HG03460 (cell line): ENCODE results near the gene SLC6A20.

ENCODE experiments used
- ATAC-seq: cut with Tn5 transposase; IDR thresholded peaks from one replicate; pipeline ENCODE4 v1.9.1; 2021; ENCODE audit not compliant: unreplicated experiment

Gene SLC6A20

DNA sequence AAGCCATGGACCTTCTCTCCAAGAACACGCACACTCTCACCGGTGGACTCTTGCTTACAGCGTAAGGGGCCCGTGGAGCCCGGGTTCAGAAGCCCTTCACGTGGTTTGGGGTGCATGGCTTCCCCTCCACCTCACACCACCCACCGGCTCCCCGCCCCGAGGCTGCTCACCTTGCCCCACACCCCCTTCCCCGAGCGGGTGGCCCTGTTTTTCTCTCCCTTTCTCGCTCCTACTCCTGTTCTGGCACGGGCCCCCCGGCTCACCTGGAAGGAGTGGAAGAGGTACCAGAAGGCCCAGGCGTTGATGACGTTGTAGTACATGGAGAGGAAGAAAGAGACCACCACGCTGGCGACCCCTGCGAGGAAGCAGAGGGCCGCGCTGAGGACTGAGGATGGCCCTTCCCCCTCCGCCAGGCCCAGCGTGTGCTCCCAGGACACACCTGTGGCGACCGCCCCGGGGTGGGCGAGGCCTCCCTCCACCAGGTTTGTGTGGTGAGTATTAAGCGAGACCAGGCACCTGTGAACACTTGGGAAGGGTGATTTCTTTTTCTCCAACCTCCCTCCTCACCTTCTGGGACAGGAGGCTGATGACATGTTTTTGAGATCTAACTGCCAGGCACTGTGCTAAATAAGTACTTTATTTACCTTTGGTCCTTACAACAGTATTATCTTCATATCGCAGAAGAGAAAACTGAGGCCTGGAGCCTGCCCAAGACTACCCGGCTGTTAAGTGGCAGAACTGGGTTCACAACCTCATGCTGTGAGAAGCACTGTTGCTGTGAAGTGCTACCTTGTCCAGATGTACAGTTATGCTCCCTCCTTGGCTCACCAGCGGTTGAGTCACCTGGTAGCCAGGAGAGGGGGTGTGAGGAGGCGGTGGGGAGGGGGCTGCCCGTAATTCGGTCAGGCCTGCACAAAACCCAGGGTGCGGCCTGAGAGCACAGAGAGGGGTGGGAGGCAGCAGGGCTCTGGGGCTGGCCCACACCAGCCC lies 16.3 kb downstream of the SLC6A20 start:
- ATAC-seq, result no peak

DNA sequence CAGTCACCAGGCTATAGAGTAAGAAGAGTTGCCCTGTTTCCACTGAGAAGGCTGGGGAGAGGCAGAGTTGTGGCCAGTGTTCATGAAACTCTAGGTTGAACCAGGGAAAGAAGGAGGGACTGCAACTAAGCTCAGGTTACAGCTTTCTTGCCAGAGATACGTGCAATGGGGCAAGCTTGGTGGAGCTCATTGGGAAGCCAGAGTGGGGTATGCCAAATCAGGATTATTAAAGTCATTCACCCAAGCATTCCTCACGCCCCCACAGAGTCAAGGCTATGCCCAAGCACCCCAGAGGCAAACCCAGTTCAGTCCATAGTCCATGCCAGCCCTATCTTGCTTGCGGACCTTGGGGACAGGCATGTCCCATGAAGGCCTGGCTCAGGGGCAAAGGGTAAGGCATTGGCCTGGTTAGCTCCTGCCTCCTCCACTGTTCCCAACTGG lies 17.6 kb downstream of the SLC6A20 start:
- ATAC-seq, result no peak

DNA sequence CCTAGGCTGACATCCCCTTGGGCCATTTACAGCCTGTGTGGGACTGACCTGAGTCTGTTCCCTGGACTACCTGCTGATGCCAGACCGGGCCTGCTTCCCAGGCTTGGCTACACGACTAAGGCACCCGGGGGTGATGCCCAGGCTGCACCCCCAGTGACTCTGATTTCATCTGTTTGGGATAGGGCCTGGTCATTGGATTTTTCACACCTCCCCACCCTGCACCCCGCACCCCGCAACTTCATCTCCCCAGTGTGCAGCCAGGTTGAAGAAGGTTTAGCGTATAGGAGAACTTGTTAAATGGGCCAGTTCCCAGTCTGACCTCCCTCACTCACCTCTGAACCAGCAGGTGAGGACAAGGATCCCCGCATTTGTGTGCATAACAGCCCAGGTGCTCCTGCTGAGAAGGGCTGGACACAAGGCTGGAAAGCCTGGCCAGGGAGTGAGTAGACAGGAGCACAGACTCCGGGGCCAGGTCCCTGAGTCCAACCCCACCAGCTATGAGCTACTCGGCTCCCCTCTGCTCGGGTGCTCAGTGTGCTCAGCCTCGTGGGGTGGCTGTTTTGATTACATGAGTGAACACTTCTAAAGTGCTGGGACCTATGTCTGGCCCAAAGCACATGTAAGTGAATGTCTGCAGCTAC lies 18.5 kb downstream of the SLC6A20 start:
- ATAC-seq, result no peak

DNA sequence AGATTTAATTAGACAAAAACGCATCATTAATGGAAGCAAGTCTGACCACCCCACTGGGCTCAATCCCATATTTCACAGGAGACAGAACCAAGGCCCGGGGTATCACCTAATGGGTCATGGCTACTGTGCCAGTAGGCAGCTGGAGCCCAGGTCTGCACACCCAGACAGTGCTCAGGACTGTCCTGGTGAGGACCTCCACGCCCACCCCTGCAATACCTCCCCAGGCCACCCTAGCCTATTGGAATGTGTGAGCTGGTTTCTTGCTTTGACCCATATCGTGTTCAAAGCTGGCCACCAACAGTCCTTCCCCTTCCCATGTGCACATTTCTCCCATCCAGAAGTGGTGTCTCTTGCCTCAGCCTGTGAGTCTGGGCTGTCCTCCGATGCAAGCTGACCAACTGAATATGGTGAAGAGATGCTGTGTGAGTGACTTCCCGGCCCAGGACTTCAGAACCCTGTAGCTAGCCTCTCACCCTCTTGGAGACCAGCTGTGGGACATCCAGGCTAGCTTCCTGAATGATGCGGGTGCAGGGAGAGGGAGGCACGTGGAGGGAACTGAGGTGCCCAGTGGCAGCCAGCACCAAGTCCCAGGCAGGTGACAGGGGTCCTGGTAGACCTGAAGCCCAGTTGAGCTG lies 19.1 kb downstream of the SLC6A20 start:
- ATAC-seq, result no peak

DNA sequence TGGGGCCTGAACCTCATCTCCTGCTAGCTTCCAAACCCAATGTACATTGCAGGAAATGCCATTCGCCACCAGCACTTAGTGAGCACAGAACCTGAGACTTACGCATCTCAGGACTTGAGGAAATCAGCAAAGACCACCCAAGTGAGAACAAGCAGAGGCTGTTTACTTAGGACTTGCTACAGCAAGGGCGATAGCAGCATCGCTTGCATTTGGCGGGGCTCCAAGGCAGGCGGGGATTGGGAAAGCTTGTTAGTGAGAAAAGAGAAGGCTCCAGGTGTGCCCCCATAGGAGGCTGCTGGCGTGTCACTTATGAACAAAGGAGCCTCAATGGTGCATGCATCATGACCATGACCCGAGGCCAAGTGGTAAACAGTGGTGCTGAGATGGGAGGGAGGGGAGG lies 19.7 kb downstream of the SLC6A20 start:
- no peak for ATAC-seq

DNA sequence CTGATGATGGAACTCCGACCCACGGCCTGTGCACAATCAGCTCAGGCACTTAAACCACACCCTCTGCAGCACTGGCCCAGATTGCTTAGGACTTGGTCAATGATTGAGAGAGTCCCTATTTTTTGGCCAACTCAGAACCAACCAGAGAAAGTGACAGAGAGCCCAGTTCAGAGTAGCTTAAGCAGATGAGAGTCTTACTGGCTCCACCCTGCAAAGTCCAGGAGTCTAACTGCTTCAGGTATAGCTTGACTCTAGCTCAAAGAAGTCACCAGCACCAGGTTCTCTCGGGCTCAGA lies 20.1 kb downstream of the SLC6A20 start:
- no peak for ATAC-seq

DNA sequence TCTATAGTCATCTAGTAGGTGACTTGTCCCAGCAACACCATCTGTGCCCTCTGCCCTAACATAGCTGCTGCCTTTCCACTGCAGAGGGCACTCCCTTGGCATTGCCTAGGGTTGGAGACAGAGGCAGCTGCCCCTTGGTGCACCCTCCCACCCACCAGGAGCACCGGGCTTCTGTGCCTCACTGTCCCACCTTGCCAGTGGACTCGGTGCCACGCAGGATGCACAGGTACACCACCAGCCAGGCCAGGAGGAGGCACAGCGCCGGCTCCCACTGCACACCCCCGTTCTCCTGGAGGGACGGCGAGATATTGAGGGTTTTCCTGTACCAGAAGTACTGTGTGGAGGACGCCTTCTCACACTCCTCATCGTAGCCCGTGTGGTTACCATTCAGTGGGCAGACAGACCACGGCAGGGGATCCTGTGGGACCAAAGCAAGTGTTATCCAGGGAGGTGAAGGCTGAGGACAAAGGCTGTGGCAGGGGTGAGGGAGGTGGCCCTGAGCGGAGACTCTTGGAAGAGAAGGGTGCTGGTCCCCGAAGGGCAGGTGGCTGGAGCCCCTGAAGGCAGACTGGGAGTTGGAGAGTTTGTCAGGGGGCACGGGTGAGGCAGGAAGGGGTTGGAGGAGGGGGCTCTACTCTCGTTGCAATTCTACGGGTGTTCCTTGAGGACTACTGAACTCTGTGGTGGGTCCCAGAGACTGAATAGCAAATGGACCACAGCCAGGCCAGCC lies 20.6 kb downstream of the SLC6A20 start:
- no peak for ATAC-seq

DNA sequence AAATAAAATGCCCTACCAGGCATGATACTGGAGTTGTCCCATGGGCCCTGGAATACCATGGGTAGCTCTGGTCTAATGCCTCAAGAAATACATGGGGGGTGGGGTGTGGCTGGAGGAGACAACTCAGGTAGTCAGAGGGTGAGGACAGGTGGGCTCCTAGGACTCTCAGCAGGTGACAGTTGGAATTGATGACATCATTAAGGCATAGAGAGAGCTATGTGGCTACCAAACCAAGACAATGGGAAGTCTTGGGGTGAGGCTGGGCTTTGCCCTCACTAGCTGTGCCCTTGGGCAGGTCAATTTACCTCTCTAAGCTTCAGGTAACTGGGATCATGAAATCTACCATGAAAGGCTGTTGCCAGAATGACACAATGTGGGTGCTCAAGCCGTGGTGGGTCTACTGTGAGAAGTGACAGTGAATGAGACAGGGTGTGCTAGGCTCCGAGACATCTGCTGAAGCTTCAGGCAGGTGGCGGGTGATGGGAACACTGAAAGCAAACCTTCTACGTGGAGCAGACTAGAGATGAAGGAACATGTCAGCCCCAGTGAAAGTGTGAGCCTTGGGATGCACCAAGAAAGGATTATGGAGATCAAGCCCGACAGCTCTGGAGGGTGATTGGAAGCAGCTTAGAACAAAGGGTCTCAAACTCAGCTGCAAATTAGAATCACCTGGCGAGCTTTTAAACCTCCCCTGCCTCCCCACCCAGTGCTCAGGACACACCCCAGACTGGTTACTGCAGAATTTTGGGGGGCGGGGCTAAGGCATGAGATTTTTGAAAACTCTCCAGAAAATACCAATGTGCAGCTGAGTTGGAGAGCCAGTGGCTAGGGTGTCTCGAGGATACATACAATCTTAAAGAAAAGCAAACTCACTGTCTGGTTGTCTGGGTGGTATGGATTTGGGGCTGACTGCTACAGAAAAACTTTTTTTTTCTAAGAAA lies 21.5 kb downstream of the SLC6A20 start:
- ATAC-seq, result no peak

DNA sequence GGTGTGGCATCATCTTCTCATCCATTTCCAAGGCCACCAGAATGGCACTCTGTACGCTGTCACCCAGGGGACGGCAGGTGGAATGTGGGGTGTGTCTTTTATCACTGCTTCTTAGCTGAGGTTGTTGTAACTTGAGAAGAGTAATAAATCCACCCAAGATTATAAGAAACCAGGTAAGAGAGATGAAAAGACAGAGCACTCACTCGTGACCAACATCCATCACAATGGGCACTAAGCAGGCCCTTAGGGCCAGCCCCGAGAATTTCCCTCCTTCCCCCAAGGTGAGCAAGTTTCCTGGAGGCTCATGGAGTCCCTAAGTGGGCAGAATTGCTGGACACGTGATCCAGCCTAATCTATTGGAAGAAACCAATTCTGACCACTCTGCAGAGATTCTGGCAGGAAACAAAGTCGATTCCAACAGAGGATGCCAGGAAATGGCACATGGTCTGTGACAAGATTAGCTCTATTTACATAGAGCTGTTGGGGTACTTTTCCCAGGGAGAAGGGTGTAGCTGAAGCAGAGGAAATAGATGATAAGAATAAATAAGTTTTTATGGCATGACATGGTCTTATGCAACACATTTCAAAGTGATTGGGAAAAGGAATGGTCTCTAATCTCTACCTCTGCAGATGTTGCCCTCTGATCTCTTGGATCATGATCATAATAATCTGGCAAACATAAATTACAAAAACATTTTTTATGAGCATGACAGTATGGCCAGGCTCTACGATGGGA lies 22.5 kb downstream of the SLC6A20 start:
- ATAC-seq, result no peak

DNA sequence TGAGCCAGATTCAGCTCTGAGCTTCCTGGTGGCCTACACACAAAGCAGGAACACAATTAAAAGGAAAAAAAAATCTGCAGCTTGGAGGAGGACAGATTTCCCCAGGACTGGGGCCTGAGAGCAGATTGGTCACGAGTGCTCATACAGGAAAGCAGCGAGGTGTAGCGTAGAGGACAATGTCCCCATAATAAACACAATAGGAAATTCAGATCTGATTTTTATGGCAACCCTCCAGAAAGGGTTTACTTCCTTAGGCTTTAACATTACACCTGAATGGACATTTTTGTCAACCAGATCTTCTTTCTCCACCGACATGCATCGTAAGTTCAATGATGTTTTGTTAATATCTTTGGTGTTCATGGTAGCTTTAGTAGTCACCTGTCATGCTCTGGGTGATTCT lies 23.3 kb downstream of the SLC6A20 start:
- no peak for ATAC-seq

DNA sequence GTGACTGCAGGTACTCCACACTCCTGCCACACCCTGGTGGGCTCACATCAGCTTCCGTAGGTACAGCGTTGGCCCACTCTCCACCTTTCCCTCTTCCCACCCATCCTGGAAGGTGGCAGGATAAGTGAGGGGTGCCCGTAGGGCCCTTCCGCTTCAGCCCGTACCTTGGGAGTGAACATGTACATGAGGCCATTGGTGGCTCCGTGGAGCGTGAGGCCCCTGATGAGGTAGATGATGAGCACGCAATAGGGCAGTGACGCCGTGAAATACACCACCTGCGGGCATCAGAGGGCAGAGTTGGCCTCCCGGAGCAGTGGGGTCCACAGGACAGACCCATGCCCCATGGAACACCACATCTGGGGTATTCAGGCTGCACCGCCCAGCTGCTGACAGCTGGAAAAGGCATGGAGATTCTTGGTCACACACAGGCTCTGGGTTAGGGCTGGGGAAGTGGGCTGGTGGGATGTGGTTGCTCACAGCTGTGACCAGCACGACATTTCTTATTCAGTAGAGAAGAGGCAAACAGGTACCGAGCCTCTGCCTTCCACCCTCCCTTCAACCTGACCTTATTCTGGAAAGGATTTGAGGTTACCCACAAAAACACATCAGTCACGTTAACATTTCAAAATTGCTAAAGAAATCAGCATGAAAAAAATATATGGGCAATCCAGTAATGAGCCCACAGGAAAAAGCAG lies 23.8 kb downstream of the SLC6A20 start:
- no peak for ATAC-seq

DNA sequence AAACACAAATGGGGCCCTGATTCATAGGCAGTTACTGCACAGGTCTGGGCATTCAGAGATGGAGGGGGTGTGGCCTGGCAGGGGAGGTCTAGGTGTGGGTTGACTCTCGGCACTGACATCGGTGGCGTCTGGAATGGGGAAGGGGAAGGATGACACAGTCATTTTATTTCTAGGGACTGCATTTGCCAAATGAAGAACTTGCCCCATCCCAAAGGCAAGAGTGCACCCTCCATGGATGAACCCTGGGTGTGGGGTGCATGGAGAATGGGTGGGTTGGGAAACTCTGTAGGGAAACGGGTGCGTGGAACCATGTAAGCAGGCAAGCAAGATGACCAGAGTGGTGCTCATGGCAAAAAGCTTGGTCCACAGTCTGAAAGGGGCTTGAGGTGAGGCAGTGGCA lies 24.5 kb downstream of the SLC6A20 start:
- no peak for ATAC-seq

DNA sequence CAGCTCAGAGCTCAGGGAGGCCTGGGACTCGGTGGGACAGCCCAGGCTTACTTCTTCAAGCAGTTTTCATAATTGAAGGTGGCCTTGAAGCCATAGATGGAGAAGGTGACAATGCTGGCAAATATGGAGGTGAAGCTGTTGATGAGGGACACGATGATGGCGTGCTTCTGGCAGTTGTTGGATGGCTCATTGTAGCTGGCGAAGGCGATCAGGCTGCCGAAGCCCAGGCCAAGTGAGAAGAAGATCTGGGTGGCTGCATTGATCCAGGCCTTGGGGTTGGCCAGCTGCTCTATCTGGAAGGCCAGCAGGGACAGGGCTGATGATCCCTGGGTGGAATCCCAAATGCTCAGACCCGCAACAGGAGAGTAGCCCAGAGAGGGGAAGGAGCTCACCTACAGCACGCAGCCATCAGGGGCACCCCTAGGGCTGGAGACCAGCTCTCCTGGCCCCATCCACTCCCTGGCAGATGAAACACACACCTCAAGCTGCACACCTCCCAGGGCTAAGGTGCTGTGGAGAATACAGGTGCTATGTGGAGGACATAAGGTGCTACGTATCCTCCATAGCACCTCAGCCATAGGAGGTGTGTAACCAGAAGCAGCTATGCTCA lies 25.1 kb downstream of the SLC6A20 start:
- ATAC-seq, result no peak

DNA sequence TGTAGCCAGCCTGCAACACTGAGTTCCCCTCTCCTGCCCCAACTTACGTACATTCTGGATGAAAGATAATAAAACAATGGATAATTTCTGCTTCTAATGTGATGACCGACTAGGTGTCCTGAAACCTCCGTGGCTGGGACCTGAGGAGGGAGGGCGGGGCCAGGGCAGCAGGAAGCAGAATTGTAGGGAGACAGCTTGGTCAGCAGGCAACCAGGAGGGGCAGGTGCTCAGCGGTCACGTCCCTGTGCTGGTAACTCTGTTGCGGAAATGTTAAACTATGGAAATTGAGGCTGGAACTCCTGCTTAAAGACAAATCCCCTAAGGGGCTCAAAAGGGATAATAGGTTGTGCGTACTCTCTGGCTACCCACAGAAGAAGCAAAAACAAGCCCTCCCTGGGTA lies 30.4 kb downstream of the SLC6A20 start:
- no peak for ATAC-seq

DNA sequence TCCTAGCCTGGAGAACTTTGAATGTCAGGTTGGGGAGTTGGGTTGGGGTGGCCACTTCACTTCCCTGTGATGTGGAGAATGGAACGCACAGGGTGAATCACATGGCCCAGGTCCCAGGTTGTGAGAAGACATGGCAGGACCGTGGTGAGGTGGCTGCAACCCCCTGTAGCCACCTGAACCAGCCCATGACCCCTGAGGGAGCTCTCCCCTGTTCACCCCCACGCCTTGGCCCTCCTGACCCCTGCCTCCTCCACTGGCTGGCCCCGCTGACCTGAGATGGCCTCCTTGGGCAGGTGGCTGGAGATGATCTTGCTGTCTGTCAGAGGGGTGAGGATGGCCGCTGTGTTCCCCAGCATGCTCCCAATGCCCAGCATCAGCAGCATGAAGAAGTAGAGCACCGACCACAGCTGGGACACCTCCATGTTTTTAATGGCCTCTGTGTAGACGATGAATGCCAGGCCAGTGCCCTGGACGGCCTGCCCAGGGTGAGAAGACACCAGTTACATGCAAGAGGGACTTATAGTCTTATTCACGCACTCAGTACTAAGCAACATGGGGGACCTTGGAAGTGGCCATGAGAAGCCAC lies 31.0 kb downstream of the SLC6A20 start:
- ATAC-seq, result no peak

DNA sequence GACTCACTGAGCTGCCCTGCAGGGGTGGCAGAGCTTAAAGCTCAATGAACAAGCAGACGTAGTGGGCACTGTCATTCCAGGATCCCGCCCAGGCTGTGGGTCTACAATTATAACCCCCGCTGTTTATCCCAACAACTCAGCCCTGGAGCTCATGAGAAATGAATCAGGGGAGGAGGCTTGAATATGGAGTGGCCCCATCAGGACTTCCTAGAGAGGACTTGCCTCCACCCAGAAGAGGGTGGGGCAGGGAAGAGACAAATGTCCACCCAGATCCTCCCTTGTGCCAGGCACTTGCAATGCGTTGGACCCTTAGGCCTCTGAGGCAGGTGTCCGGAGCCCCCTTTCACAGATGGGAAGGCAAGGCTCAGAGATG lies 33.0 kb downstream of the SLC6A20 start:
- ATAC-seq, result no peak

DNA sequence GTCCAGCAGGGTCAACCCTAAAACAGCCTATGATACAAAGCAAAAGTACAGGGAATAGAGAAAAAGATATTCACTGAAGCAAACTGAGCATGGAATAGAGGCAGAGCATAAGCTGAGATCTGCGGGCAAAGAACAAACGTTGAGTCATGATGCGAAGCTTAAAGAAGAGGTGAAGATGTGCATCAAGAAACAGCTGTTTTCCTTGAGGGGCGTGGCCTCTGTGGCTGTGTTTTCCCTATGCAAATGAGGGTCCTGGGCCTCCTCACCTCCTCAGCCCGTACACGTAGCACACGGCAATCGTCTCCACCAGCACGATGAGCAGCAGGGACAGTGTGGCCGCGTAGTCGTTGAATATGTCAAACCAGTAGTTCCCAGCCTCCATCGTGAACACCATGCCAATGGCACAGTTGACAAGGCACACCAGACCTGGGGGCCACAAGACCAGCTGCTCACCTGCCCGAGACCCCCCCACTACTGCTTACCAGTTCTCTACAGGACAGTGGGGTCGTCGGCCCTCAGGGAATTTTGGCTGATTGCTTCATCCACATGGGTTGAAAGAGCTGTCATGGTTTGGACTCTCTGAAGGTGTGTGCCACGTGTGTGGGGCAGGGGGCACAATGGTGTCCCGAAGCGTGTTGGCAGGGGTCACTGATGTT lies 33.6 kb downstream of the SLC6A20 start:
- no peak for ATAC-seq

DNA sequence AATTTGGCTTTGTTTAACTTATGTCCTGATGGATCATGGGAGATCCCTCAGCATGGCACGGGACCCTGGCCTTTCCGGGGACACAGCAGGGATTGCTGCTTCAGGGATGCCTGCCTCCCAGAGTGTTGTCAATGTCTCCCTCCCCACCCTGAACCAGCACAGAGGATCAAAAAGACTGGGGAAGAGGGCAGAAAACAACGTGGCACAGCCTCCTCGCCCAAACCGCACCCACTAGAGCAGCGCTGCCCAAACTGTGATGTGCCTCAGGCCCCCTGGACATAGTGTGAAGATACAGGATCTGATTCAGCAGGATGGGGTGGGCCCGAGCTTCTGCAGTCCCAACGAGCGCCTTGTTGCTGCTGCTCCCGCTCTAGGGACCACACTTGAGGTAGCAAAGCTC lies 34.5 kb downstream of the SLC6A20 start:
- no peak for ATAC-seq
